ENCODE data around the gene BNC2.

Gene BNC2

GRCh38 chr9:16664211-16664610 lies 206.3 kb downstream of the BNC2 start:
- DNase-seq: no peak

GRCh38 chr9:16661816-16662215 lies 208.7 kb downstream of the BNC2 start:
- no peak for DNase-seq

GRCh38 chr9:16659096-16659495 lies 211.4 kb downstream of the BNC2 start:
- no peak for DNase-seq

- no peak for DNase-seq
These were observed 213.9 kb downstream of the BNC2 start for GRCh38 chr9:16656432-16657169.

GRCh38 chr9:16654596-16655126 lies 215.8 kb downstream of the BNC2 start:
- DNase-seq: no peak

GRCh38 chr9:16653491-16654399 lies 216.7 kb downstream of the BNC2 start:
- no peak for DNase-seq

GRCh38 chr9:16652582-16652981 lies 217.9 kb downstream of the BNC2 start:
- no peak for DNase-seq

- no peak for DNase-seq
These were observed 219.0 kb downstream of the BNC2 start for GRCh38 chr9:16651446-16651964.

- no peak for DNase-seq
These were observed 224.5 kb downstream of the BNC2 start for GRCh38 chr9:16645970-16646369.

- no peak for DNase-seq
These were observed 227.9 kb downstream of the BNC2 start for GRCh38 chr9:16642421-16643109.

- no peak for DNase-seq
These were observed 229.8 kb downstream of the BNC2 start for GRCh38 chr9:16640649-16641048.

GRCh38 chr9:16639644-16640043 lies 230.8 kb downstream of the BNC2 start:
- DNase-seq: no peak

GRCh38 chr9:16637911-16638310 lies 232.6 kb downstream of the BNC2 start:
- DNase-seq: no peak

GRCh38 chr9:16637218-16637617 lies 233.3 kb downstream of the BNC2 start:
- DNase-seq: no peak

GRCh38 chr9:16633794-16634193 lies 236.7 kb downstream of the BNC2 start:
- DNase-seq: no peak

GRCh38 chr9:16628413-16628812 lies 242.1 kb downstream of the BNC2 start:
- no peak for DNase-seq

GRCh38 chr9:16627967-16628366 lies 242.5 kb downstream of the BNC2 start:
- no peak for DNase-seq

GRCh38 chr9:16627521-16627920 lies 242.9 kb downstream of the BNC2 start:
- DNase-seq: no peak

- DNase-seq: no peak
These were observed 243.8 kb downstream of the BNC2 start for GRCh38 chr9:16626577-16627130.

GRCh38 chr9:16625811-16626210 lies 244.7 kb downstream of the BNC2 start:
- DNase-seq: no peak

- no peak for DNase-seq
These were observed 245.3 kb downstream of the BNC2 start for GRCh38 chr9:16625161-16625631.

- no peak for DNase-seq
These were observed 245.7 kb downstream of the BNC2 start for GRCh38 chr9:16624744-16625117.

Measured in cortex of kidney (tissue), 1 donor.